ENCODE data around the gene TMC1. TPM values are rescaled to one million over a fixed set of nuclear protein-coding genes. Genes with fewer than 3 reads are reported as not detected.

TMC1 gene
- total and polyA plus RNA-seq, 7 donors = 0.05 to 2.6 (median 0.21) TPM; not detected in 3

DNA sequence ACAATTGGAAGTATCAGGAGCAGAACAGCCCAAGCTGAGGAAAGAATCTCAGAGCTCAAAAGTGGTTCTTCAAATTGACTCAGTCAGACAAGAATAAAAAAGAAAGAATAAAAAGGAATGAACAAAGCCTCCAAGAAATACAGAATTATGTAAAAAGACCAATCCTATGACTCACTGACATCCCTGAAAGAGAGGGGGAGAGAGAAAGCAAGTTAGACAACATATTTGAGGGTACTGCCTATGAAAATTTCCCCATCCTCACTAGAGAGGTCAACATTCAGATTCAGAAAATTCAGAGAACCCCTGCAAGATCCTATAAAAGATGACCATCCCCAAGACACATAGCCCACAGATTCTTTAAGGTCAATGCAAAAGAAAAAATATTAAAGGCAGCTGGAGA is 258.2 kb downstream of the TMC1 start:
- no peaks in the 10 kb centered on the region for H3K9me3 ChIP-seq
- DNase-seq = no peak
- ATAC-seq = no peak
- no peaks in the 10 kb centered on the region for H3K27me3 ChIP-seq (ENCODE audit: insufficient read depth in 3 of 3, low read length in 2 of 3)
- no peaks in the 10 kb centered on the region for H3K4me1 ChIP-seq
- TF ChIP-seq, protein P1, sequence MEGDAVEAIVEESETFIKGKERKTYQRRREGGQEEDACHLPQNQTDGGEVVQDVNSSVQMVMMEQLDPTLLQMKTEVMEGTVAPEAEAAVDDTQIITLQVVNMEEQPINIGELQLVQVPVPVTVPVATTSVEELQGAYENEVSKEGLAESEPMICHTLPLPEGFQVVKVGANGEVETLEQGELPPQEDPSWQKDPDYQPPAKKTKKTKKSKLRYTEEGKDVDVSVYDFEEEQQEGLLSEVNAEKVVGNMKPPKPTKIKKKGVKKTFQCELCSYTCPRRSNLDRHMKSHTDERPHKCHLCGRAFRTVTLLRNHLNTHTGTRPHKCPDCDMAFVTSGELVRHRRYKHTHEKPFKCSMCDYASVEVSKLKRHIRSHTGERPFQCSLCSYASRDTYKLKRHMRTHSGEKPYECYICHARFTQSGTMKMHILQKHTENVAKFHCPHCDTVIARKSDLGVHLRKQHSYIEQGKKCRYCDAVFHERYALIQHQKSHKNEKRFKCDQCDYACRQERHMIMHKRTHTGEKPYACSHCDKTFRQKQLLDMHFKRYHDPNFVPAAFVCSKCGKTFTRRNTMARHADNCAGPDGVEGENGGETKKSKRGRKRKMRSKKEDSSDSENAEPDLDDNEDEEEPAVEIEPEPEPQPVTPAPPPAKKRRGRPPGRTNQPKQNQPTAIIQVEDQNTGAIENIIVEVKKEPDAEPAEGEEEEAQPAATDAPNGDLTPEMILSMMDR (IDR thresholded peaks at IDR 0.05) = no peak
- H3K27ac ChIP-seq = no peak overlapping the region
- H3K4me3 ChIP-seq = no peak overlapping the region
- no peaks in the 10 kb centered on the region for H3K36me3 ChIP-seq (ENCODE audit: insufficient read depth in 1 of 2, low read depth in 1 of 2)
- intact Hi-C loops (cut with DNase I) = no loop called here

DNA sequence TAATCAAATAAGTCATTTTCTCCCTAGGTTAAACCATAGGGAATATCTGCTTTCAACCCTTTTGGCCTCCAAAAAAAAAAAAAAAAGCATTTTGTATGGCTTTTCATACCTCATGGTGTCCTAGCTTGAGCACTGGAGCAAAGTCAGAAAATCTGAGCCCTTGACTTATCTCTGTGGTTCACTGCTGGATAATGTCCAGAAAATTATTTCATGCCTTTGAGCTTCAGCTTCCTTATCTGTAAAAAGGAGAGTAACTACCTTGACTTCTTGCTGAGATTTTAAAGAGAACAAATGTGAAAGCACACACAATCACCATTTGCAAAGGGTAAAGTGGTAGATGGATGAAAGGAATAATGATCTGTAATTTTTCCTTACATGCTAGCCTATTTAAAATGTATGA is 265.5 kb downstream of the TMC1 start:
- Histone ChIP-seq H3K9me3 (no peaks in the 10 kb centered on the region), H3K4me1 (no peaks in the 10 kb centered on the region), H3K27me3 (ENCODE audit: insufficient read depth in 3 of 3, low read length in 2 of 3) (no peaks in the 10 kb centered on the region), H3K27ac (no peak overlapping the region), H3K36me3 (ENCODE audit: insufficient read depth in 1 of 2, low read depth in 1 of 2) (no peaks in the 10 kb centered on the region), H3K4me3 (no peak overlapping the region)
- no peak for DNase-seq
- intact Hi-C loops (cut with DNase I) = no loop called here
- ATAC-seq = no peak
- TF ChIP-seq, protein P1 (IDR thresholded peaks at IDR 0.05) = no peak

DNA sequence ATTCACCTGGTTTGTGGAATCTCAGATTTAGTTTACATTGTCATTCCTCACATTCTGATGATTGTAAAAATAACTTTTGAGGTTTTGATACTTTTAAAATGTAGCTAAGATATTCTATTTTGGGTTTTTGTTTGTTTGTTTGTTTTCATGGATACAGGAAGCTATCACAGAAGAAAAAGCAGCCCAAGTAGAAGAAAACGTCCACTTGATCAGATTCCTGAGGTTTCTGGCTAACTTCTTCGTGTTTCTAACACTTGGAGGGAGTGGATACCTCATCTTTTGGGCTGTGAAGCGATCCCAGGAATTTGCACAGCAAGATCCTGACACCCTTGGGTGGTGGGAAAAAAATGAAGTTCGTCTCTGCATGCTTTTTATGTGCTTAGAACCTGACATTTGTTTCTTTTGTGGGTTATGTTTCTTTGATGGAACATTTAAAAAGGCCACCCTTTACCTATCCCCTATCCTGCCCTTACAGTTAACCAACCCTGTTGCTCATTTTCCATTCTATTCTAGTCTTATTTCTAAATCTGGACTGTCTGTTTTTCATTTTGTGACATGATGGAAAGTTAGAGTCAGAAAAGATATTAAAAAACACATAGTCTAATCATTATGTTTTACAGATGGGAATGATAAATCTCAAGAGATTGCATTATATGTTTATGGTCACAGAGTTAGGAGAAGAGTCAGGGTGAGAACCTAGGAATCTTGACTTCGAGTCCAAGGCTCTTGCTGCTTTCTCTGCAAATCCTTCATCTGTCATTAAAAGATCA is 267.7 kb downstream of the TMC1 start:
- Histone ChIP-seq H3K4me1 (no peaks in the 10 kb centered on the region), H3K36me3 (ENCODE audit: insufficient read depth in 1 of 2, low read depth in 1 of 2) (no peaks in the 10 kb centered on the region), H3K4me3 (no peak overlapping the region), H3K27ac (no peak overlapping the region), H3K9me3 (no peaks in the 10 kb centered on the region), H3K27me3 (ENCODE audit: insufficient read depth in 3 of 3, low read length in 2 of 3) (no peaks in the 10 kb centered on the region)
- WGBS, 3 donors = 38 to 44% (median 42%) methylated on average over 5 of the region's 5 CpGs
- TF ChIP-seq, protein P1 (IDR thresholded peaks at IDR 0.05) = no peak
- intact Hi-C loops (cut with DNase I) = no loop called here
- ATAC-seq (no peak), DNase-seq (no peak)

DNA sequence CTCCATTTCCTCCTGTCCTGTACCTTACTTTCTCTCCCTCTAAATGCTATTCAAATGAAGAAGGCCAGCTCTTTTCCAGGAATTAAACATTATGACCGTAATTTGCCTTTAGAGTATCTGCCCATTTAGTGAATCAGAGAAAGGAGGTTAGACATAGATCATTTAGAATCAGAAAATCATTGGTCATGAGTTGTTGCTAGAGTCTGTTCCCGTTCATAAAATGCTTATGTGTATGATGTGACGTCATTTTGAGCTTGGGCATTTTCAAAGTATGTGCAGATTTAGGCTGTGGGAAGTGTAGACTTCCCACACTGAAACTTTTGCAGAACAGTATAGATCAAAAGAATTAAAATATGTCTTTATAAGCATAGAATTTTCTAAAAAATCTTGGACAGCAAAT is 268.5 kb downstream of the TMC1 start:
- 77 to 89% (median 84%) methylated on average over 3 of the region's 3 CpGs for whole genome bisulfite sequencing, 3 donors
- H3K4me1 ChIP-seq = no peaks in the 10 kb centered on the region
- no peak for ATAC-seq
- no peaks in the 10 kb centered on the region for H3K36me3 ChIP-seq (ENCODE audit: insufficient read depth in 1 of 2, low read depth in 1 of 2)
- no peak overlapping the region for H3K4me3 ChIP-seq
- no peak for DNase-seq
- H3K9me3 ChIP-seq = no peaks in the 10 kb centered on the region
- intact Hi-C loops (cut with DNase I) = no loop called here
- no peak overlapping the region for H3K27ac ChIP-seq
- TF ChIP-seq, protein P1 (IDR thresholded peaks at IDR 0.05) = no peak
- H3K27me3 ChIP-seq (ENCODE audit: insufficient read depth in 3 of 3, low read length in 2 of 3) = no peaks in the 10 kb centered on the region

DNA sequence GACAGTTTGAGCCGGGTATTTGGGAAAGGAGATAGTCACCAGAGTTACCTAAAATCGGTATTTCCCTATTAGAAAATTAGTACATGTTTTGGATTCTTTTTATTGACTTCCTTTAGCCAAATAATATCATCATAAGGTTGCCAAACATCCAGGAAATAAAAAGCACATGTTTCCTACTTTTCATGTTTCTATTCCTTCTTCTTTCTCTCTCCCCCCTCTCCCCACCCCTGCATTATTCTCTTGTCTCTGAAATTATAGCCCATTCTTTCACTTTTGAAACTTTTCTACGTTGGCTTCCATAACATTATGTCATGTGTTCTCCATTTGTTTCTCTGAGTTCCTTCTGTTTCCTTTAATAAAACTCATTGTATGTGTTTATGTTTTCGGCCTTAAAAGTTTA is 269.6 kb downstream of the TMC1 start:
- WGBS, 3 donors = 74 to 78% (median 77%) methylated on average over 4 of the region's 4 CpGs
- DNase-seq (no peak), ATAC-seq (no peak)
- Histone ChIP-seq H3K36me3 (ENCODE audit: insufficient read depth in 1 of 2, low read depth in 1 of 2) (no peaks in the 10 kb centered on the region), H3K4me3 (no peak overlapping the region), H3K27ac (no peak overlapping the region), H3K4me1 (no peaks in the 10 kb centered on the region), H3K27me3 (ENCODE audit: insufficient read depth in 3 of 3, low read length in 2 of 3) (peaks cover 0 to 3% (median 0%) of the 10 kb centered on the region in 3 donors), H3K9me3 (no peaks in the 10 kb centered on the region)
- TF ChIP-seq, protein P1 (IDR thresholded peaks at IDR 0.05) = no peak
- intact Hi-C loops (cut with DNase I) = no loop called here
